IPS-18a (cell line): ENCODE measurements around the gene NDUFS7.

ENCODE experiments used
- H3K27ac ChIP-seq: one replicate; pipeline ENCODE4 v1.5.1; 2013; ENCODE audit warnings: low read length
- H3K27me3 ChIP-seq: one replicate; pipeline ENCODE4 v1.6.1; 2013; ENCODE audit warnings: mild to moderate bottlenecking, low read length; ENCODE audit not compliant: control insufficient read depth, insufficient read depth
- H3K36me3 ChIP-seq: one replicate; pipeline ENCODE4 v1.6.1; 2013; ENCODE audit warnings: low read depth, low read length; ENCODE audit not compliant: control insufficient read depth
- H3K4me1 ChIP-seq: one replicate; pipeline ENCODE4 v1.6.1; 2013; ENCODE audit warnings: low read depth, low read length; ENCODE audit not compliant: control insufficient read depth
- H3K4me3 ChIP-seq: one replicate; pipeline ENCODE4 v1.5.1; 2013; ENCODE audit warnings: low read length
- H3K9ac ChIP-seq: one replicate; pipeline ENCODE4 v1.6.1; 2013; ENCODE audit warnings: mild to moderate bottlenecking, low read length, moderate library complexity
- H3K9me3 ChIP-seq: one replicate; pipeline ENCODE4 v1.6.1; 2013; ENCODE audit warnings: low read depth, low read length; ENCODE audit not compliant: control insufficient read depth

Gene NDUFS7

GRCh38 chr19:1409204-1410005 lies 25.7 kb downstream of the NDUFS7 start:
- H3K27ac ChIP-seq: no peak overlapping the region
- peaks cover 4% of the 10 kb centered on the region for H3K4me1 ChIP-seq
- no peaks in the 10 kb centered on the region for H3K9me3 ChIP-seq
- H3K9ac ChIP-seq: peak overlapping the region; percentile 84
- H3K4me3 ChIP-seq: peak overlapping the region; percentile 95
- H3K36me3 ChIP-seq: no peaks in the 10 kb centered on the region
- no peaks in the 10 kb centered on the region for H3K27me3 ChIP-seq

GRCh38 chr19:1410136-1410786 lies 26.6 kb downstream of the NDUFS7 start:
- H3K36me3 ChIP-seq: no peaks in the 10 kb centered on the region
- H3K9me3 ChIP-seq: no peaks in the 10 kb centered on the region
- H3K4me1 ChIP-seq: peaks cover 4% of the 10 kb centered on the region
- H3K27ac ChIP-seq: no peak overlapping the region
- no peak overlapping the region for H3K9ac ChIP-seq
- no peaks in the 10 kb centered on the region for H3K27me3 ChIP-seq
- no peak overlapping the region for H3K4me3 ChIP-seq

GRCh38 chr19:1410789-1411188 lies 27.1 kb downstream of the NDUFS7 start:
- Histone ChIP-seq H3K27me3 (no peaks in the 10 kb centered on the region), H3K36me3 (no peaks in the 10 kb centered on the region), H3K4me3 (no peak overlapping the region), H3K9ac (no peak overlapping the region), H3K9me3 (no peaks in the 10 kb centered on the region), H3K27ac (no peak overlapping the region), H3K4me1 (peaks cover 7% of the 10 kb centered on the region)

DNA sequence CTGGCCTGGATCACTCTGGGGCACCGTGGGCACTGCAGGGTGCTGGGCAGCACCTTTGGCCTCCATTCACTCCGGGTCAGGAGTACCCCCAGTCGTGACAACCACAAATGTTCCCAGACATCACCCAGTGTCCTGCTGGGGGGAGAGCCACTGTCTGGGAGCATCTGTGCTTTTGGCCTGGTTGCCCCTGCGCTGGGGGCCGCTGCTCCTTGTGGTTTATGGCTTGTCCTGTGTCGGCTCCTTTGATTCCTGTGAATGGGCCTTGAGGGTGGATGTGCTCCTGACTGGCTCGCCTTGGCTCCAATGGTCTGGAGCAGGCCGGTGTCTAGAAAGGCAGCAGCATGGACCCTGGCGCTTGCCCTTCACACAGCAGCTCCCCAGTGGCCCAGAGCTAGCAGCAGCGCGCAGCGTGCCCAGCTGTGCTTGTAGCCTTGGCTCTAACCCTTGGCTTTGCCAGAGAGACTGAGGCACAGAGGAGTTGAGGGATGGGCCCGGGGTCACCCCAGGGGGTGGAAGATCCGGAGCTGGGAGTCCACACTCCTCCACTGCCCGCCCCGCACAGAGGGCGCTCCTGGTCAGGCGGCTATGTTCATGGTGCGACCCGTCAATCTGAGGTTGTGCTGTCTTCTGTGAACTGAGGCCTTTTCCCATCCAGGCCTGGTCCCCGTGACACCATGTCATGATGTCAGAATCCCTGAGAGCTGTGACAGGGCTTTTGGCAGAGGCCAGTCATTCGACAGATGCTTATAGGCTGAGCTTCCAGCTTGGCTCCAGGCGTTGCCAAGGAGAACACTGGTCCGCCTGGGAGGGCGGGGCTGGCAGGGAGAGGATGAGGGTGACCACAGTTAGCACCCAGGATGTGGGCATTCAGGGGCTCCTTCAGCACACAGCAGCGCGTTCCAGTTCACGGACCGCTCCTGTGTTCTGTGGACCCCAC lies 27.8 kb downstream of the NDUFS7 start:
- no peaks in the 10 kb centered on the region for H3K9me3 ChIP-seq
- peaks cover 13% of the 10 kb centered on the region for H3K4me1 ChIP-seq
- no peak overlapping the region for H3K4me3 ChIP-seq
- H3K27ac ChIP-seq: no peak overlapping the region
- no peaks in the 10 kb centered on the region for H3K27me3 ChIP-seq
- no peaks in the 10 kb centered on the region for H3K36me3 ChIP-seq
- no peak overlapping the region for H3K9ac ChIP-seq

DNA sequence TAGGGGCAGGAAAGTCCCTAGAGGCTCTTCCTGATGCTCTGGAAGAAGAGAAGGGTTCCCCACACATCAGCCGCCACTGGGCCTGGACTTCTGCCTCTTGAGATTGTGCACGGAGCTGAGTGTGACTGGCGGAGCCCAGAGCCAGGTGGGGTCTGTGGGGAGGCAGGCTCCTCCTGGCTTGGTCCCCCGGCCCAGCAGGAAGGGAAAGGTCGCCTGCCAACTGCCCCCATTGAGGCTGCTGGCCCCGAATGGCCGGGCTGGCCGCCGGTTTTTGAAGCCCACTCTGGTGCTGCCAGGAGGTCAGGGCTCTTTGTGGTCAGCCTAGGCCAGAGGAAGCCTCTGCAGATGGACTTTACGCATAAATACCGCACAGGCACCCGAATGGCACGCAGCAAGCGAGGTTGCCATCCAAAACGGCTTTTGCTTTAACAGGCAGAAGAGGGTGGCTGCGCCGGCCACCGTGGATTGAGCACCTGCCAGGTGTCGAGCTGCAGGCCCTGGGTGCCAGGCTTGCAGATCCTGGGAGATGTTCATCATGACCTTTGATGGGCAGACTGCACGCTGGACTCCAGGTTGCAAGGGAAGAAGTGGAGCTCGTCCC lies 28.7 kb downstream of the NDUFS7 start:
- no peak overlapping the region for H3K27ac ChIP-seq

DNA sequence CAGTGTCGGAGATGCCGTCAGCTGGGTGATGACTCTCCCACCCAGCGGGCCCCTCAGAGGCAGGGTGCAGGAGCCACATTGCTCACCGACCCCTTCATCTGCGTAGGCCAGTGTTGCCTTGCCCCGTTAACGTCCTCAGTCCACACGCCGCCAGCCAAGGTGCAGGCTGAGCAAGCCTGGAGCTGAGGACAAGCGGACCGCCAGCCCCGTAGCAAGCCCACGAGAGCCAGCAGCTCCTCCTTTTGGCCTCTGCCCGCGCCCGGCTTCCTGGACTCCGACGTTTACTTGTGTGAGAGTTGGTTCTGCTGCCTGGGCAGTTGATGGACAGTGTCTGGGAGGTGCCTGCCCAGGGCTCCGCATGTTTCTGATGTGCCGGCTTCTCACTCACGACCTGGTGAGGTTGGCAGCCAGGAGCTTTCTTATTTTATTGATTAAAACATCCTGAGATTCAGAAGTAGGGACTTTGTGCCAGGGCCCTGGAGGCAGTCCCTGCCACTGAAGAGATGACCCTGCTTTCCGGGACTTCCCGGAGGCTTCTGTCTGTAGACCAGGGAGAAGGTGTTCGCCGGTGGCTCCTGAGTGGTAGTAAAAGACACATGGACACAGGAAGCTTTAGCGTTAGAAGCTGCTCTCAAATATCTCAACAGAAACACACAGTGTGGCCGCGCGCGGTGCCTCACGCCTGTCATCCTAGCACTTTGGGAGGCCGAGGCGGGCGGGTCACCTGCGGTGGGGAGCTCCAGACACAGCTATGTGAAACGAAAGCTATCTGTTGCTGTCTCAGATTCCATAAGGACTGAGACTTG lies 29.5 kb downstream of the NDUFS7 start:
- no peak overlapping the region for H3K27ac ChIP-seq
- no peak overlapping the region for H3K9ac ChIP-seq
- H3K27me3 ChIP-seq: no peaks in the 10 kb centered on the region
- H3K4me1 ChIP-seq: peaks cover 11% of the 10 kb centered on the region
- H3K4me3 ChIP-seq: no peak overlapping the region
- H3K9me3 ChIP-seq: no peaks in the 10 kb centered on the region
- H3K36me3 ChIP-seq: peaks cover 4% of the 10 kb centered on the region

More for the DNA sequence above, 28.7 kb downstream of the NDUFS7 start:
- no peak overlapping the region for H3K4me3 ChIP-seq
- no peaks in the 10 kb centered on the region for H3K27me3 ChIP-seq
- no peaks in the 10 kb centered on the region for H3K9me3 ChIP-seq
- H3K4me1 ChIP-seq: peaks cover 11% of the 10 kb centered on the region
- no peaks in the 10 kb centered on the region for H3K36me3 ChIP-seq
- H3K9ac ChIP-seq: no peak overlapping the region

- Histone ChIP-seq H3K4me1 (peaks cover 11% of the 10 kb centered on the region), H3K27ac (no peak overlapping the region), H3K4me3 (peak overlapping the region; percentile 4), H3K9ac (no peak overlapping the region), H3K36me3 (peaks cover 30% of the 10 kb centered on the region), H3K27me3 (no peaks in the 10 kb centered on the region), H3K9me3 (no peaks in the 10 kb centered on the region)
Observed at GRCh38 chr19:1416014-1416841, 32.5 kb downstream of the NDUFS7 start.

GRCh38 chr19:1417145-1417544 lies 33.4 kb downstream of the NDUFS7 start:
- peaks cover 38% of the 10 kb centered on the region for H3K36me3 ChIP-seq
- H3K9me3 ChIP-seq: no peaks in the 10 kb centered on the region
- peaks cover 11% of the 10 kb centered on the region for H3K4me1 ChIP-seq
- H3K27ac ChIP-seq: no peak overlapping the region
- H3K4me3 ChIP-seq: no peak overlapping the region
- no peaks in the 10 kb centered on the region for H3K27me3 ChIP-seq
- H3K9ac ChIP-seq: no peak overlapping the region

GRCh38 chr19:1417681-1418495 lies 34.2 kb downstream of the NDUFS7 start:
- Histone ChIP-seq H3K27ac (no peak overlapping the region), H3K27me3 (no peaks in the 10 kb centered on the region), H3K9ac (no peak overlapping the region), H3K9me3 (no peaks in the 10 kb centered on the region), H3K36me3 (peaks cover 46% of the 10 kb centered on the region), H3K4me1 (peaks cover 11% of the 10 kb centered on the region), H3K4me3 (no peak overlapping the region)

DNA sequence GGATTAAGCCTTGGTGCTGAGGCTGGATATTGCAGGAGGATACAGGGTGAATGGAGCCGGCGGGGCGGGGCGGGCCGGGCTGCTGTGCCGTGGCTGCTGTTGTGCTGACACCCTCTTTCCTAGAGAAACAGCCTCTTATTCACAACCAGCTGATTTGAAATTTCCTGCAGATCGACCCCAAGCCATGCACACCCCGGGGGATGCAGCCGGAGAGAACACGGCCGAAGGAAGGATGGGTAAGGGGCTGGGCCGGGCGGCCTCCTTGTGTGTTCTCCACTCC lies 34.7 kb downstream of the NDUFS7 start:
- Histone ChIP-seq H3K9ac (no peak overlapping the region), H3K9me3 (no peaks in the 10 kb centered on the region), H3K4me1 (peaks cover 11% of the 10 kb centered on the region), H3K36me3 (peaks cover 51% of the 10 kb centered on the region), H3K27me3 (no peaks in the 10 kb centered on the region), H3K4me3 (no peak overlapping the region), H3K27ac (no peak overlapping the region)
